GM19372 (cell line): Measurements from ENCODE around the gene PI4KB.

ENCODE experiments used
- ATAC-seq: cut with Tn5 transposase; IDR thresholded peaks from one replicate; pipeline ENCODE4 v1.9.1; 2021; ENCODE audit warnings: mild to moderate bottlenecking, low read depth, moderate library complexity; ENCODE audit not compliant: unreplicated experiment

PI4KB gene

DNA sequence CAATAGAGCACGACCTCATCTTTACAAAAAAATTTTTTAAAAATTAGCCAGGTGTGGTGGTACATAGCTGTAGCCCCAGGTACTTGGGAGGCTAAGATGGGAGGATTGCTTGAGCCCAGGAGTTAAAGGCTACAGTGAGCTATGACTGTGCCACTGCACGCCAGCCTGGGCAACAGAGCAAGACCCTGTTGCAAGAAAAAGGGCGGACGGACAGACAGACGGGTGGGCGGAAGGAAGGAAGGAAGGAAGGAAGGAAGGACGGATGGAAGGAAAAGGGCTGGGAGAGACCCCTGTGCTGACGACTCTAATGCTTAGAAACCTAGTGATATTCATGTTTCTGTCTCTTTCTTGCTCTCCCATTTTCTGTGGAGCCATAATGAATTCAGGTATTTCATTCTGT is 14.4 kb downstream of the PI4KB start:
- no peak for ATAC-seq

DNA sequence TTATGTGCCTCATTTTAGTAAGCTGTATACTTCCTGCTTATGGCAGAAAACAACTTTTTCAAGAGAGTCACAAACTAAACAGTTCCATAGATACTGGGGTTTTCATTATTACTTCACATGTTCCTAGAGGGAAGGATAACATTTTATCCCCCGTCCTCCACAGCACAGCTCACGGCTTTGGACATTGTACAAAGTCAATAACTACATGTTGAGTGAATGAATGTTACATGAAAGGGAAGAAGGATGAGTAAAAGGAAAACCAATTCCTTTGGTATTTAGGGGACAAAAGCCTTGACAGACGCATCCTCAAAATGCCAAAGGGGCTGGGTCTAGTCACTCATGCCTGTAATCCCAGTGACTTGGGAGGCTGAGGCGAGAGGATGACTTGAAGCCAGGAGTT is 14.8 kb downstream of the PI4KB start:
- ATAC-seq, result no peak

DNA sequence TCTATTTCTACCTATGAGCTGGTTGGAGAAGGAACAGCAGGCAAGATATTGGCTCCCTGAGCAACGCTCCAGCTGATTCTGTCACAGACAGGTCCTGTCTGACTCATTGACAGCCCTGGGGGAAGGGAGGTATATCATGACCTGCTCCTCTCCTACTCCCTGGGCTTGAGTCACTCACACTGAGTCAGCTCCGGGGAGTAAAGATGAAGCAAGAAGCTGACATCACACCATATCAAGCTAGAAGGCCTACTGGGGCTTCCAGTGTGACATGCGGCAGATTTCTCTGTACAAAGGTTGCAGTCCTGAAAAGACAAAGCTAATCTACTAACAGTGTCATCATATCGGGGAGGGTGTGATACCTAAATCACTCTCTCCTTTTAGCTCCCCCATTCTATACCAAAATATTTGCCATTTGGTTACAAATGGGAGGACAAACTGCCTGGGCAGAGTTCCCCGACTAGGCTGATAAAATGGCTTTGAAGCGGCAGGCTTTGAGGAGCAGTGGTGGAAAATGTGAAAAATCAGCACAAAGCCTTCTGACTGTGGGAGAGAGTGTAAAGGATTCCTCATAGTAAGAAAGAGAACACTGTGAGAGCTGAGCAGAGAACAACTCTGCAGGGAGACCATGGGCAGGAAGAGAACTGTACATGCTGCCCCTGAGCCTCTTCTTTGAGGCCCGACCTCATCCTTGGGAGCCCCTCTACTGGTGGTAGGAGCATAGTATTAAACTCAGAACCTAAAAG is 15.5 kb downstream of the PI4KB start:
- no peak for ATAC-seq

GRCh38 chr1:151311011-151311410 is 16.2 kb downstream of the PI4KB start:
- ATAC-seq, result no peak

DNA sequence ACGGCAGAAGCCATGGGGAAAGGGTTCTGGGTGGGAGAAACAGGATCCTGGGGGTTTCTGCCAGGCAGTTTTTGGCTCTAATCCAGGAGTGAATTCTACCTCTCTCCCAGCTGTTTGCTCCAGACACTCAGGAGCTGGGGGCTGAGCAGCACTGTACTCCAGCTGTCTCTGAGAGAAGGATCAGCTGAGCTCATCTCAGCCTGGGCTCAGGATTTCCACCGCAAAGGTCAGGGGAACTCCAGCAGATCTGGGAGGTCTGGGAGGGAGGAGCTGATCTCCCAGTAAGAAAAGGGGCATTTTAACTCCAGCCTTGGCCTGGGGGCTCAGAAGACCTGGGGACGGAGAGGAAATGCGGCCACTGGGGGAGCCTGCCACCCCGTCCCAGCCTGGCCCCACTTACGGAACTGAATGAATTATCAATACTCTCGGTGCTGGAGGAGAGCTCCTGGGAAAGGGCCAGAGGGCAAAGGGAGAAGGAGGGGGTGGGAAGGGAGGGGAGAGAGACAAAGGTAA is 17.3 kb downstream of the PI4KB start:
- ATAC-seq, result no peak

GRCh38 chr1:151294742-151295462 is 32.3 kb downstream of the PI4KB start:
- no peak for ATAC-seq

DNA sequence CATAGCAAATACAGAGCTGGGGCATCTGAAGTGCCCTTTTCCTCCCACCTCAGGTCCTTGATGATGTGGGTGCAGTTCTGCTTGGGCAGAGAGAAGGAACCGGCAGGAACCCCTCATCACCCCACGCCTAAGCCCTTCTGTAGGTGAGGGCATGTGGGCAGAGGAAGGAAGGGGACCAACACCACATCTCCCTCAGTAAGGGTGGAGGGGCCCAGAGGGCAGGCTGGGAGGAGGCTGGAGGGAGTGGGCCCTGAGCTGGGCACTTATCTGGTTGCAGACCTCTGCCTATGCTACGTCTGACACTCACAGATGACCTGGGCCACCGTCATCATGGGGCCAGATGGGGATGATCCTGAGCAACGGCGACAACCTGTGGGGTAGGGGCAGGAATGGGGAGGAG is 34.1 kb downstream of the PI4KB start:
- ATAC-seq, result no peak

DNA sequence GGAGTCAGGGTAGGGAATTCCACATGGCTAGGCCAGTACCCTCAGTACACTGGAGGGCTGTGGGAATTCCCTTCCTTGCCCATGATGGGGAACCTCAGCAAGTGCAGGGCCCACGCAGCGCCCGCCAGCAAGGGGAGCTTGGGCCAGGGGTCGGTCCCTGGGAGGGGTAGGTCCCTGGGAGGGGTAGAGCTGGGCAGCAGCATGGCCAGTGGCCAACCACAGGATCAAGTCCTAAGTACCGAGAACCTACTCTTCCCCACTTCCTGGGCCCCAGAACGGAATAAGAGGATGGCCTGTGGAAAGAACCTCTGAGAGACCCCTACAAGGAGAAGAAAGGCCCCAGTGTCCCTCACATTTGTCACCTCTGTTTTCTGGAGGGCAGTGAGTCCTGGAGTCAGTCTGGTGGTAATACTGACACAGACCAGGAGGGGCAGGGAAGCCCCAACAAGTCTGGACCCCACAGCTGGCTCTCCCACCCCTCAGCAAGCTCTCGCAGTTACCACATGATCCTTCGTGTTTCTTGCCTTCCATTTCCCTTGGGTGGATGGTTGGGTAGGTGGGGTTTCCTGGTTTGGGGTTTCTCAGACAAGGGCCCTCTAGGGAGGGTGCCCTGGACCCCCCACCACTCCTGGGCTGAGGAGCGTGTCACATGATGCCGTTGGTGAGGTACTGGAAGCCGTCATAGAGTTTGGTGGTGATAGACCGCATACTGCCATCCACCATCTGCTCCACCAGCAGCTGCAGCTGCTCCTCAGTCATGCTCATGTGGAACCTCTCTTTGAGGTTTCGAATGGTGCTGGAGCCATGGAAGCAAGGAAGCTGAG is 34.8 kb downstream of the PI4KB start:
- ATAC-seq, result no peak

- no peak for ATAC-seq
These were observed 36.4 kb downstream of the PI4KB start for GRCh38 chr1:151290709-151291303.

DNA sequence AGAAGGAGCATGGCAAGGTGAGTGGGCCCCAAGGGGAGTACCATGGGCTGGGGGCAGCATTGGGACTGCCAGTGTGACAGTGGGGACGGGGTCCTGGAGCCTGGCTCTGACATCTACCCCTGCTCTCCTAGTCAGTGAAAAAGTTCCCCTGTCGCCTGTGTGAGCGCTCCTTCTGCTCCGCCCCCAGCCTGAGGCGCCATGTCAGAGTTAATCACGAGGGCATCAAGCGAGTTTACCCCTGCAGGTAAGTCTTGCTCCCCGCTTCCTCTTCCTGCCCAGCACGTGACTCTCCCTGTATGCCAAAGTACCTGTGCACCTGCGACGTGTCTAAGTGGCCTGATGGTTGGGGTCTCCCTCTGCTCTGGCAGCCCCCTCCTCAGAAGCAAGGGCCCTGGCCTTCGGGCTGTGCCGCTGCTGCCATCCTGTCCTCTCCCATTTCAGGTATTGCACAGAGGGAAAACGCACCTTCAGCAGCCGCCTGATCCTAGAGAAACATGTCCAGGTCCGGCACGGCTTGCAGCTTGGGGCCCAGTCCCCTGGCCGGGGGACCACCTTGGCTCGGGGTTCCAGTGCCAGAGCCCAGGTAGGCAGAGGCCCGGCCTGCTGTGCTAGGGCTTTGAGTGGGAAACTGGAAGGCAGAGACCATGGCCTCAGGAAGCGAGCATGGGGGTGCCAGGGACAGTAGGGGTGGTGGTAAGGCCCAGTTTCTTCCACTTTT is 37.1 kb downstream of the PI4KB start:
- ATAC-seq, result no peak

GRCh38 chr1:151289080-151289935 is 37.9 kb downstream of the PI4KB start:
- ATAC-seq, result no peak

GRCh38 chr1:151288502-151288901 is 38.7 kb downstream of the PI4KB start:
- ATAC-seq, result no peak

GRCh38 chr1:151287767-151288500 is 39.3 kb downstream of the PI4KB start:
- no peak for ATAC-seq

DNA sequence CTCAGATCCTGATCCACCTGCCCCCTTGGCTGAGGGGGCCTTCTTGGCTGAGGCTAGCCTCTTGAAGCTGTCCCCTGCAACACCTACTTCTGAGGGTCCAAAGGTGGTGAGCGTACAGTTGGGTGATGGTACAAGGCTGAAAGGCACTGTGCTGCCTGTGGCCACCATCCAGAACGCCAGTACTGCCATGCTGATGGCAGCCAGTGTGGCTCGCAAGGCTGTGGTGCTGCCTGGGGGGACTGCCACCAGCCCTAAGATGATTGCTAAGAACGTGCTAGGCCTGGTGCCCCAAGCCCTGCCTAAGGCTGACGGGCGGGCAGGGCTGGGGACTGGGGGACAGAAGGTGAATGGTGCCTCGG is 39.9 kb downstream of the PI4KB start:
- ATAC-seq, result no peak

DNA sequence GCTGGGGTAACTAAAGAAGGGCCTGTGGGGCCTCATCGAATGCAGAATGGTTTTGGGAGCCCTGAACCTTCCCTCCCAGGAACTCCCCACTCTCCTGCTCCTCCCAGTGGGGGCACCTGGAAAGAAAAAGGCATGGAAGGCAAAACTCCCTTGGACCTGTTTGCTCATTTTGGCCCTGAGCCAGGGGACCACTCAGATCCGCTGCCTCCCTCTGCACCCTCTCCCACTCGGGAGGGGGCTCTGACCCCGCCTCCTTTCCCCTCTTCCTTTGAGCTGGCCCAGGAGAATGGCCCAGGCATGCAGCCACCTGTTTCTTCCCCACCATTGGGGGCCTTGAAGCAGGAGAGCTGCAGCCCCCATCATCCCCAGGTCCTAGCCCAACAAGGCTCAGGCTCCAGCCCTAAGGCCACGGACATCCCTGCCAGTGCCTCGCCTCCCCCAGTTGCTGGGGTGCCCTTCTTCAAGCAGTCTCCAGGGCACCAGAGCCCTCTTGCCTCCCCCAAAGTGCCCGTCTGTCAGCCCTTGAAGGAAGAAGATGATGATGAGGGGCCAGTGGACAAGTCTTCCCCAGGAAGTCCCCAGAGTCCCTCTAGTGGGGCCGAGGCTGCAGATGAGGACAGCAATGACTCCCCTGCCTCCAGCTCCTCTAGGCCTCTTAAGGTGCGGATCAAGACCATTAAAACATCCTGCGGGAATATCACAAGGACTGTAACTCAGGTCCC is 40.4 kb downstream of the PI4KB start:
- ATAC-seq, result no peak

GRCh38 chr1:151284013-151284577 is 43.1 kb downstream of the PI4KB start:
- ATAC-seq, result no peak

GRCh38 chr1:151282883-151283725 is 44.1 kb downstream of the PI4KB start:
- no peak for ATAC-seq
